GM23248 (cell line): Measurements from ENCODE around the gene LRMDA.

Experiments used
- EZH2 ChIP-seq: fragments of 200-600 bp; sonication (generic); IDR thresholded peaks from 2 replicates; pipeline ENCODE4 v1.6.1; 2018; ENCODE audit warnings: antibody characterized with exemption, mild to moderate bottlenecking; ENCODE audit not compliant: insufficient read depth, poor library complexity, severe bottlenecking
- EZH2phosphoT487 ChIP-seq: fragments of 200-600 bp; sonication (generic); IDR thresholded peaks from 2 replicates; pipeline ENCODE4 v1.6.1; 2018; ENCODE audit warnings: antibody characterized with exemption, moderate library complexity, mild to moderate bottlenecking, low read depth; ENCODE audit not compliant: insufficient read depth

GRCh38 chr10:76540786-76541185 is 1109.4 kb downstream of the LRMDA start:
- no peak for TF ChIP-seq EZH2
- no peak for TF ChIP-seq EZH2phosphoT487
